Stomach (tissue), 9 donors: ENCODE measurements around the gene PRR18. TPM values are rescaled to one million over a fixed set of nuclear protein-coding genes. Genes with fewer than 3 reads are reported as not detected.

ENCODE experiments used
- DNase-seq, 2 donors: peaks; one replicate each; pipeline versions ENCODE4 v3.0.0 to v3.0.0-alpha.2; 2013 to 2019
- H3K27ac ChIP-seq, 5 donors: fragments of 200-600 bp in 4 of 5; sonication (generic) in 4 of 5; one replicate each; pipeline ENCODE4 v1.5.1; 2013 to 2019; ENCODE audit warnings: mild to moderate bottlenecking in 1 of 5, moderate library complexity in 1 of 5
- H3K27me3 ChIP-seq, 3 donors: fragments of 200-600 bp; sonication (generic); one replicate each; pipeline ENCODE4 v1.5.1; 2017 to 2019; ENCODE audit warnings: mixed run types in 1 of 3
- H3K36me3 ChIP-seq, 4 donors: fragments of 200-600 bp; sonication (generic); 1 replicate in 3 of 4; 2 replicates in 1 of 4; pipeline ENCODE4 v1.5.1; 2016 to 2019
- H3K4me1 ChIP-seq, 4 donors: fragments of 200-600 bp; sonication (generic); one replicate each; pipeline ENCODE4 v1.5.1; 2016 to 2019
- H3K4me3 ChIP-seq, 4 donors: fragments of 200-600 bp; sonication (generic) in 3 of 4; one replicate each; pipeline ENCODE4 v1.5.1; 2016 to 2019; ENCODE audit warnings: mild to moderate bottlenecking in 1 of 4
- H3K9me3 ChIP-seq, 4 donors: fragments of 200-600 bp; sonication (generic); one replicate each; pipeline ENCODE4 v1.5.1; 2016 to 2019
- CTCF ChIP-seq, 7 experiments: fragments of 450-650 bp in 4 of 7; fragments of 200-600 bp in 3 of 7; sonication (generic) in 3 of 7; IDR thresholded peaks; one replicate each; pipeline ENCODE4 v1.5.1; 2016 to 2019; ENCODE audit warnings: antibody characterized with exemption in 7 of 7, control low read depth in 2 of 7, mild to moderate bottlenecking in 1 of 7
- EP300 ChIP-seq: sonication (generic); formaldehyde crosslinking; IDR thresholded peaks from one replicate; pipeline ENCODE4 v1.6.1; 2017; ENCODE audit warnings: antibody characterized with exemption
- POLR2A ChIP-seq, 4 donors: fragments of 450-650 bp; IDR thresholded peaks; one replicate each; pipeline ENCODE4 v1.6.1; 2016; ENCODE audit warnings: antibody characterized with exemption in 4 of 4, control low read depth in 2 of 4, mild to moderate bottlenecking in 1 of 4, moderate library complexity in 1 of 4
- POLR2AphosphoS5 ChIP-seq, 3 donors: sonication (generic); formaldehyde crosslinking; IDR thresholded peaks; one replicate each; pipeline ENCODE4 v1.6.1; 2016; ENCODE audit warnings: antibody characterized with exemption in 3 of 3
- WGBS, 5 donors: extraction: QIAGEN DNeasy Blood & Tissue Kit in 3 of 5; methylation state at CpG; one replicate each; pipeline versions ENCODE4 v1.1.5 to v1.1.7; 2013 to 2018; 5-methylcytosine and 5-hydroxymethylcytosine counted together
- intact Hi-C: fragments of 100-400 bp; cut with DNase I; formaldehyde crosslinking; loops from one replicate; pipeline ENCODE4 v1.15.1; 2023; ENCODE audit warnings: low total_unique reads
- polyA plus RNA-seq, 3 donors: library from polyadenylated mRNA; stranded (reverse); fragments of 200-250 nt; gene quantifications; one replicate each; pipeline ENCODE4 v1.2.3, GENCODE V29; 2013
- total RNA-seq, 5 donors: library from RNA; depleted of rRNA; stranded (reverse); fragments of >200 nt; gene quantifications; one replicate each; pipeline versions ENCODE4 v1.1.0 to v1.2.3, GENCODE V29; 2014 to 2016
- donor health status: healthy with polysubstance abuse.
- donor health status: Bipolar disorder and iron deficiency.
- donor health status: healthy.

The PRR18 gene
- total and polyA plus RNA-seq, 8 donors, result 0.18 TPM; not detected in 7

GRCh38 chr6:166274163-166274562, 34.0 kb downstream of the PRR18 start:
- Histone ChIP-seq H3K27ac (no peak overlapping the region), H3K36me3 (no peaks in the 10 kb centered on the region), H3K27me3 (peaks cover 0 to 42% (median 11%) of the 10 kb centered on the region in 3 donors), H3K4me1 (peaks cover 0 to 13% (median 4%) of the 10 kb centered on the region in 4 donors), H3K4me3 (no peak overlapping the region), H3K9me3 (no peaks in the 10 kb centered on the region)
- TF ChIP-seq CTCF (IDR thresholded peaks at IDR 0.05), result no peak
- TF ChIP-seq EP300, result no peak
- TF ChIP-seq POLR2A (IDR thresholded peaks at IDR 0.05), result no peak
- TF ChIP-seq POLR2AphosphoS5 (IDR thresholded peaks at IDR 0.05), result no peak
- 70 to 73% (median 72%) methylated on average over 4 of the region's 4 CpGs for WGBS, 5 donors
- intact Hi-C loops, result no loop called here
- DNase-seq, result no peak

- H3K4me1 ChIP-seq, result peaks cover 0 to 9% (median 4%) of the 10 kb centered on the region in 4 donors
Observed at GRCh38 chr6:166271376-166271765, 36.8 kb downstream of the PRR18 start.

DNA sequence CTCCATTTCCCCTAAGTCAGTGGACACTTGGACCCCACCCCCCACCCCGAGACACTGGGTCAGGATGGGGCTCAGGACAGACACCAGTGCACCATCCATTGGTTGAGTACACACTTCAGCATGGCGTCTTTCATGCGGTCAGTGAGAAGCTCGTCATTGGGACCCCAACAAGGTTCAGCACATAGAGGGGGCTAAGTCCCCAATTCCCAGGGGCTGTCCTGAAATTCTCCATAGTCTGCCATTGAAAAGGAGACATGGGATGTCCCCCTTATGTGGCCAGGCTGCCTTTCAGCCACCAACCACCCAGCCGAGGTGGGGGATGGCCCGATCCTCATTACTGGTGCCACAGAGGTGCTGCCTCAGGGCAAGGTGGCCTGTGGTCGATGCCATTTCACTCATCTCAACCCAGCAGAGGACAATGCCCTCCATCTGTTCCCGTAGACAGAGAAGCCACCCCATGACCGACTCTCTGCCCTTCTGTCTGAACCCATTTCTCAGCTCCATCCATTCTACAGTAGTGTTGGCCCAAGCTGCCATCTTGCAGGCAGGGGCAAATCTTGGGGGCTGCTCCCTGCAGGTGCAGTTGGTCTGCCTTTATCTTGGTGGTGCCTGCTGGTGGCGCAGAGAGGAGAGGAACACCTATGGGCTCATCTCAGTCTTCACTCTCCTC, 37.4 kb downstream of the PRR18 start:
- intact Hi-C loops, result no loop called here
- Histone ChIP-seq H3K9me3 (no peaks in the 10 kb centered on the region), H3K4me1 (peaks cover 0 to 6% (median 3%) of the 10 kb centered on the region in 4 donors), H3K27me3 (peaks cover 0 to 54% (median 19%) of the 10 kb centered on the region in 3 donors), H3K36me3 (no peaks in the 10 kb centered on the region), H3K27ac (no peak overlapping the region), H3K4me3 (no peak overlapping the region)
- TF ChIP-seq POLR2AphosphoS5 (IDR thresholded peaks at IDR 0.05), result no peak
- TF ChIP-seq EP300, result no peak
- no peak for TF ChIP-seq POLR2A (IDR thresholded peaks at IDR 0.05)
- TF ChIP-seq CTCF (IDR thresholded peaks at IDR 0.05), result no peak
- DNase-seq, result no peak
- WGBS, 5 donors, result 75 to 88% (median 85%) methylated on average over 9 to 10 of the region's 10 CpGs

More at GRCh38 chr6:166271376-166271765, 36.8 kb downstream of the PRR18 start:
- WGBS, 5 donors, result 81 to 97% (median 85%) methylated on average over 8 to 9 of the region's 9 CpGs
- DNase-seq, result no peak
- no peaks in the 10 kb centered on the region for H3K9me3 ChIP-seq
- intact Hi-C loops, result no loop called here
- H3K36me3 ChIP-seq, result no peaks in the 10 kb centered on the region
- H3K4me3 ChIP-seq, result no peak overlapping the region
- H3K27me3 ChIP-seq, result peaks cover 0 to 54% (median 19%) of the 10 kb centered on the region in 3 donors
- H3K27ac ChIP-seq, result no peak overlapping the region
- TF ChIP-seq POLR2A (IDR thresholded peaks at IDR 0.05) (no peak), CTCF (IDR thresholded peaks at IDR 0.05) (no peak), POLR2AphosphoS5 (IDR thresholded peaks at IDR 0.05) (no peak), EP300 (no peak)

- 76 to 85% (median 81%) methylated on average over 15 of the region's 15 CpGs for WGBS, 5 donors
- Histone ChIP-seq H3K27me3 (peaks cover 0 to 42% (median 16%) of the 10 kb centered on the region in 3 donors), H3K9me3 (no peaks in the 10 kb centered on the region), H3K4me1 (no peaks in the 10 kb centered on the region), H3K4me3 (no peak overlapping the region), H3K27ac (no peak overlapping the region), H3K36me3 (no peaks in the 10 kb centered on the region)
- TF ChIP-seq CTCF (IDR thresholded peaks at IDR 0.05), result no peak
- TF ChIP-seq POLR2AphosphoS5 (IDR thresholded peaks at IDR 0.05), result no peak
- no peak for TF ChIP-seq POLR2A (IDR thresholded peaks at IDR 0.05)
- no peak for TF ChIP-seq EP300
- DNase-seq, result no peak
- intact Hi-C loops, result no loop called here
Observed at GRCh38 chr6:166269301-166270039, 38.7 kb downstream of the PRR18 start.
